Activated CD8-positive, alpha-beta memory T cell treated with anti-CD3 and anti-CD28 coated beads, Interleukin-2, amount 50 U/mL, for 1 hour (primary cell): Measurements from ENCODE around the gene NBAS.
"Not testable (repeated sequence)": the region's sequence is repeated elsewhere in the genome, so short reads cannot be mapped to it uniquely, and the experiment has no call there.

Source experiments
- DNase-seq: peaks from one replicate; pipeline ENCODE4 v3.0.0-alpha.2; 2020; ENCODE audit errors: extremely low read depth

Gene NBAS

DNA sequence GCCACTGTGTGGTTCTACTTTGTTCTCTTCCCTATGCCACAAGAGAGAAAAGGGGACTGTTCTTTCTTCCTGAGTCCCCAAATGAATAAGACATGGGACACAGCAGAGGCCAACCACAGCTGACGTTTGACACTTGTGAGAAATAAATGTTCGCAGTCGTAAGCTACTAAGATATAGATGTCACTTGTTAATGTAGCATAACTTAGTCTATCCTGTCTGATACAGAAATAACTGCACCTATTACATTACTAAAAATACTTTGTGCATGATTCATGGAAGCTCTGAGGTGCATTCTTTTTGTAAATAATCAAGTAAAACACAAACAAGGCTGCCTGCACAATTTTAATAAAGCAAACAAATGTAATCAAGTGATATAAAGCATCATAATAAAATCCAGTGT lies 148.8 kb downstream of the NBAS start:
- no peak for DNase-seq

DNA sequence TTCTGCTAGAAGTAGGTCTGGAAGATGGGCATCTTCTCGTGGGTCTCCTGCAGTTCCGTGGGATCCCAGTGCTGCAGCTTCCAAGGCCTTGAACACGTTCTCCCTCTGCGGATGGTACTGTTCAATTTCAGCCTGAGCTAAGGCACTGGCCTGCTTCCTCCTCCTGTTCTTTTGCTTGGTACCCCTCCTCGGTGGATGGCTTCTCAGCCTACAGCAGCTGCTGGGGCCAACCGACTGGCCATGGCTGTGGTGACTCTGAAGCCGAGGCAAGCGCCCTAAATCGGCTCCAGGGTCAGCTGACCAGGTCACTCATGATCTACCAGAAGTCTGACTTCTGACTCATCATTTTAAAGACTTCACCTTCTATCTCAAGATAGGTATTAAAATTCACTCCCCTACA lies 150.2 kb downstream of the NBAS start:
- no peak for DNase-seq

DNA sequence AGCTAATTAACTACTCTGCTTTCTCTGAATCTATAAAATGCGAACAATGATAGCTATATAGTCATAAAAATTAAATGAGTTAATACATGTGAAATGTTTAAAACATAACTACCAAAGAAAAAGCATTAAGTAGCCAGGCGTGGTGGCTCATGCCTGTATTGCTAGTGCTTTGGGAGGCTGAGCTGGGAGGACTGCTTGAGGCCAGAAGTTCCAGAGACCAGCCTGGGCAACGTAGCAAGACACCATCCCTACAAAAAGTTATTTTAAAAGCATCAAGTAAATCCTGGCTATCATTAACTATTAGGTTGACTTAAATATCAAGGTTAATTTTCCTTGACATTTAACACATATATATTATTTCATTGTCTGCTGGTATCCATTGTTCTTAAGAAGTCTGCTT lies 152.4 kb downstream of the NBAS start:
- no peak for DNase-seq

DNA sequence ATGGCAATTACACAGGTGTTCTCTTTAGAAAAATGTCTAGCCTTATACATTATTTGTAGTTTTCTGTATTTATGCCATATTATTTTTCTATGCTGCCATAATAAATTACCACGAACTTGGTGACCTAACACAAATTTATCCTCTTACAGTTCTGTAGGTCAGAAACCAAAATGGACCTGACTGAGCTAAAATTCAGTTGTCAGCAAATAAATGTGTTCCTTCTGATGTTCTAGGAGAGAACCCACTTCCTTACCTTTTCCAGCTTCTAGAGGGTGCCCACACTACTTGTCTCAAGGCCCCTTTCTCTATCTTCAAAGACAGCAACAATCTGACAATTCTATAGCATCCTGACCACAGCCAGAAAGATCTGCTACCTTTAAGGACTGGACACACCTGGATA lies 153.5 kb downstream of the NBAS start:
- no peak for DNase-seq

DNA sequence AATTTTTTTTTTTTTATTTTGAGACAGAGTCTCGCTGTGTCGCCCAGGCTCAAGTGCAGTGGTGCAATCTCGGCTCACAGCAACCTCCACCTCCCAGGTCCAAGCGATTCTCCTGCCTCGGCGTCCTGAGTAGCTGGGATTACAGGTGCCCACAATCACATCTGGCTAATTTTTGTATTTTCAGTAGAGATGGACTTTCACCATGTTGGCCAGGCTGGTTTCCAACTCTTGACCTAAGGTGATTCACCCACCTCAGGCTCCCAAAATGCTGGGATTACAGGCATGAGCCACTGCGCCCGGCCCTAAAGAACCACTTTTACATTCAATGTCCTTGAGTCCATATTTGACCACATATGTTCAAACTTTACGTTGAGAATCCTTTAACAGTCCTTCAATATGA lies 156.6 kb downstream of the NBAS start:
- not testable (repeated sequence) for DNase-seq

DNA sequence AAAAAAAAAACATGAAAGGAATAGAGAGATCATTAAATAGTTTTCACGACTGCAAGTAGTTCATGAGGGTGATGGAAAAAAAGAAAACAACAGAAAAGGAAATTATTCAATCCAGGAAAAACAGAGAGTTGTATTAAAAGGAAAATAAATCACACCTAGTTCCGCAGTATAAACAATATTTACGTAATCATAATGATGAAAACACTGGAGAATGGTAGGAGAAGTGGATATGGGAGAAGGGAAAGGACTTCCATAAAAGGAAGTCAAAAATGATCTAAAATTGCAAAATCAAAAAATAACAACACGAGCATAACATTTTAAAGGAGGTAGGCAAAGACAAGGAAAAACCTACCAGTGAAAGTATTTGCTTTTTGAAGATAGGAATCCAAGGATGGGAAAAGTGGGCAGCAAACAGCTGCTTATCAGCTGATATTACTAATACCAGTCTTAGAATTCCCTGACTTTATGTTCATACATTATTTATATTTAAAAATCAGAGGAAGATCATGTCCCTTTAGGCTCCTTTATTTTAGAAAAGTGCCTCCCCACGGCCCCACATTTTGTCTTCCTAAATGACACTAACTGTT lies 160.8 kb downstream of the NBAS start:
- DNase-seq: no peak

DNA sequence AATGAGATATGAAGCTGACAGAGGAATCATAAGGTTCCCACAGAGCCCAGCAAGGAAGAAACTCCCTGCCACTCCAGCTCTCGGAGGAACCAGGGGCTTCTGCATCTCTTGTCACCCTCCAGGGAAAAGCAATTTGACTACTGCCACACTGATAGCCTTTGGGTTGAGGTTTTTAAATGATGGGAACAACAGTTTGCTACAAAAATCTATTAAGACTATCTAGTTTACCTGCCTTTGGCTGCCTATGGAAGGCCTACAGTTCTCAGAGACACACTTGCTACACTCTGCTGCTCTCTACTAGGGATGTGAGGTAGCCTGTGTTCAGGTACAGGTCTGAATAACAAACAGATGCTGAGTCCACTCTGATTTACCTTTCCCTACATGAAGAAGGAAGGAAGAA lies 161.9 kb downstream of the NBAS start:
- DNase-seq: no peak

DNA sequence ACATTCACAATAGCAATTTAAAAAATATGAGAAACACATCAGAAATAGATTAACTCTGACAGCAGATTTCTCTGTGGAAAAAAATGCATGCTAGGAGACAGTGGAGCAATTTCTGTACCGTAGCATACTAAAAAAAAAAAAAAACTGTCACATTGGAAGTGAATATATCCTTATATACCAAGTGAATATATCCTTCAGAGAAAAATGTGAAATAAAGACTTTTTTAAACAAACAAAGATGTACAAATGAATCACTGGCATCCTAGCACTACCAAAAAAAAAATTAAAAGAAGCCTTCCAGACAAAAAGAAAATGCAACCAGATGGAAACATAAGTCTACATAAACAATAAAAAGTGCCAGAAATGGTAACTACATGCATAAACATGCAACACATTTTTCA lies 169.4 kb downstream of the NBAS start:
- no peak for DNase-seq

DNA sequence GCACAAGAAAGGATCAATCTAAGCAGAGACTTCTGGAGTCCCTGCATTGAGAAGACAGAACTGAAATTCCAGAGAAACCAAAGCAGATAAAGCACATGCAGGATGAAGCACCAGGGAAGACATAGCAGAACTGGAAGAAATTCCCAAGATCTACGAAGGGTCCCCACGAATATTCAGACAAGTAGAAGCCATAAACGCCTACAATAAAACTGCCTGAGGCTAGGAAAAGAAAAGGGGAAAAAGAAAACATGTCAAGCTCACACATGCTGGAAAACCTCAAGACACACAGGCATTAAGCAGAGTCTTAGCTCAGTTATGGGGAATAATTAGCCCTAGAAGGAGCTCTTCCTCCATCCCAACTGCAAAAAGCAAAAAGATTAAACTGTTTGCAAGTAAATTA lies 171.2 kb downstream of the NBAS start:
- no peak for DNase-seq

DNA sequence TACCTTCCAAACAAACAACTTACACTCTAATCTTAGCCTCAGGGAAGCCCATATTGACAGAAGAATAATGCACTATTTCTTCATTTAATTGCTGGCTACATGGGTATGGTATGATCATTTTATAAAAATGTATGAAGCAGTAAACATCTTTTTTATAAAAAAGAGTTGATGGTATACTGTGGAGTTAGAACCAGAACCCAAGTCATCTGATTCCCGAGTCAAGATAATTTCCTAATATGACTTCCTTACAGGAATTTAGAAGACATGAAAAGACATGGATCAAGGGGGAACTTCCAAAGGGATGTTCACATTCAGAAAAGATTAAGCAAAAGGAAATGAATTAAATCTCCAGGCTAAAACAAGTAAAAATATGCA lies 171.8 kb downstream of the NBAS start:
- no peak for DNase-seq

DNA sequence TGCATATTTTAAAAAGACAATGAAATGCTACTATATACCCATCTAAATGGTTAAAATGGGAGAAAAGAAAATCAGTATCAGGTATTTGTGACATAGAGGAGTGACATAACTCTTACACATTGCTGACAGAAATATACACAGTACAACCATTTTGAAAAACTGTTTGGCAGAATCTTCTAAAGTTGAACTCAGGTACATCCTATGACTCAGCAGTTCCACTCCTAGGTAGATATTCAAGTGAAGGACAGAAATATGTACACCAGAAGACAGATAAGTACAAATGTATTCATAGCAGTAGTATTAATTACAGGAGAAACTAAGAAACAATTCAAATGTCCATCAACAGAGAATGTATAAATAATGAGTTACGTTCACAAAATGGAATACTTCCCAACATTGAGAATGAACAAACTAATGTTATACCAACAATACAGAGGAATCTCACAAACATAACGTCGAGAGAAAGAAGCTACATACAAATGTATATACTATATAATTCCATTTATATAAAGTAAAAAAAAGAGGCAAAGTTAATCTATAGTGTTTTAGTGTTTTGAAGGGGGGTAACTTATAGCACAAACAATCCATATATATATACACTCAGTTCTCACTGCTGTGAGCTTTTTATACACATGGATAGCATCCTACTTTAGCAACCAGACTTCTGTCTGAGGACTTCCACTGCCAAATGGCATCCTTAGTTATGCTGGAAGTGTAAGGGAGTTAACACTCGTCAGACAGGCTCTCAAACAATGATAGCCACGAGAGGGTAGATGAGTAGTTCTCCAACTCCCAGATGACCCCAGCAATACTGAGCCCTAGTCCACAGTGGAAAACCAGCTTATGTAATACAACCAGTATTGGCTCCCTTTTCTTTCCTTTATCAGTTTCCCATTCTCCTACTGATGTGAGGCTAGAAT lies 172.5 kb downstream of the NBAS start:
- no peak for DNase-seq

DNA sequence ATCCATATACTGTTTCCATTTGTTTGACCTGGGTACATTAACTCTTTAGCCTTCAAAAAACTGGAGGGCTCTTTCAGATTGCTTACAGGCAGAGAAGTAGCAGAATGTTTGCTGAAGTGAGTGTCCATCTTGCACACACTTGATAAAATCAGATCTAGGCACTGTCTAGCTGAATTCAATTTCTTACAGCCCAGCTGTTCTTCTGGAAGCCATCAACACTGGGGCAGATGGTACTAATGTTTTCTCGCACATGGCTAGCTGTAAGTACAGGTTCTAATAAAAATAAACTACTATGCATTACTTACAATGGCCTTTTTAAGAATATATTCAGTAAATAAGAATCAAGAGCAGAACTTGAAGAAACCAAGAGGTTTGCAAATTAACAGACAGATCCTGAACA lies 175.9 kb downstream of the NBAS start:
- no peak for DNase-seq

DNA sequence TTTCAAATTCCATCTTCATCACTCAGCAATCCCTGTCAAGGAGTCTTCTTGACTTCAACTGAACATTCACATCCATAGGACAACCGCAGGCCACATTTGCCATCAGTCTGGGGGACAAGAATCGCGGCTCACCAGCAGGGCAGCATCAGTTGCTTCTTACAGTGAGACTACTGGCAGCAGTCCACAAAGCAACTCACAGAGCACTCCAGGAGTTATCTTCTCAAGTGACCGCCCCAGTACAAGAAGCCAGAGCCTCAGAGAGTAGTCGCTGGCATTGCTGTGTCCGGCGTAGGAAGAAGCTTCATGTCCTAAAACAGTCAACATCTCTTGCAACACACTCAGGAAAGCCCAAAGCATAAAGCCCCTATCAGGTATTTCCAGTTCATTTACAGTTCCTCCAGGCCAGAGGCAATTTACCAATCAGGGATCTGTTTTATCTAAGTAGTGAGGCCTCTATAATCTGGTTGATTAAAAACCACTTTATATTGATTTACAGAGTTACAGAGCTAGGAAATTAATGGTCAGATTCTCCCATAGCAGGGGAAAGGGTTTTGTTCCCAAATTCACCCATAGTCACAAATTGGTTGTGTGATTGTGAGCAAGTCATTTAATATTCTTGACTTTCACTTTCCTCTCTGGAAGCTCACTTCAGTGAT lies 177.3 kb downstream of the NBAS start:
- no peak for DNase-seq

DNA sequence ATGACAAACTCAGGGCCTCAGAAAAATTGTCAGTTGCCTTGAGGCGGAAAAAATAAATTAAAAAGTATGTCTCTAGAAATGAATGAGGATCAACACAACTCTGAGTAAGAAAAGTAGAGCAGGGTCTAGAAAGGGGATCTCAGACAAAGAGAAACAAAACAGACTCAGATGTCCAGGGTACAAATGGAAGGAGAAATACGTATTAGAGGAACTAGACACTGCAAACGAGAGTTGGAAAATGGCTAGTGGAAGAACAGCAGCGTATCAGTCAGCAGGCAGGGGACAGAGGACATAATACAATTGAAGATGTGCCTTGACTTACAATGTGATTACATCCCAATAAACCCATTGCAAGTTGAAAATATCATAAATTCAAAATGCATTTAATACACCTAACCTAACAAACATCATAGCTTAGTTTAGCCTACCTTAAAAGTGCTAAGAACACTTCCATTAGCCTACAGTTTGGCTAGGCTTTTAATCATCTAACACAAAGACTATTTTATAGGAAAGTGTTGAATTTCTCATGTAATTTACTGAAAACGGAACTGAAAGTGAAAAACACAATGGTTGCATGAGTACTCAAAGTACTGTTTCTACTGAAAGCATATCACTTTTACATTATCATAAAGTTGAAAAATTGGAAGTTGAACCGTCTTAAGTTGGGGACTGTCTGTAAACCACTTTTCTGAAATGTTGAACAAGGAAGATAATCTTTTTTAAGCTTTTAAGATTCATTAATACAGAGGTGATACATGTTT lies 182.8 kb downstream of the NBAS start:
- DNase-seq: no peak

DNA sequence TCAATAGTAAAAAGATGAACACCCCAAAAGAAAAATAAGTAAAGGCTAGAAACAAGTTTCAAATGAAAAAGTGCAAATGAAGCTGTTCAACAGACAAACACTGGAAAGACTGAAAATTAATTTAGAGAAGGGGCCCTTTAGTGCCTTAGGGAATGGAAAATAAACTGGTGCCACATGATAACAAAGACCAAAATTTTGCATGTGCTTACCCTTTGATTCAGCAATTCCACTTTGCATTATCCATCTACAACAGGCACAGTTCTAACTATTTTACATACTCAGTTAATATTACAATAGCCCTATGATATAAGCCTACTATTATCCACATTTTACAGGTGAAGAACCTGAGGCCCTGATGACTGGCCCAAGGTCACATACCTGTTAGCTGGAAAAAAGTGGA lies 183.9 kb downstream of the NBAS start:
- no peak for DNase-seq

DNA sequence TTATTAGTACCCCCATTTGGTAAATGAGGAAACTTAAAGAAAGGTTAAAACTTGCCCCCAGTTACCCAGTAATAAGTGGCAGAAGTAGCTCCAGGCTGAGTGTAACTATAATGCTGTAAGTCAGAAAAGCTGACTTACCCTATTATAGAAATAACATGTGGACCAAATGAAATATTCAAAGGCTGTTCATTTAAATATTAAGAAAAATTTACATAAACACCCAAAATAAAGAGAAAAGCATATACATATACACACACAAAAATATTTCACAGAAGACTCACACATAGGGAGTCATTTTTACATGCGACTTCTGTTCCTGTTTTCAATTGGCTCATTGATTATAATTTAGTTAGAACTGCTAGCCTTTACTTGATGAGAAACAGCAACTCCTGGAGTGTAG lies 189.1 kb downstream of the NBAS start:
- DNase-seq: no peak

DNA sequence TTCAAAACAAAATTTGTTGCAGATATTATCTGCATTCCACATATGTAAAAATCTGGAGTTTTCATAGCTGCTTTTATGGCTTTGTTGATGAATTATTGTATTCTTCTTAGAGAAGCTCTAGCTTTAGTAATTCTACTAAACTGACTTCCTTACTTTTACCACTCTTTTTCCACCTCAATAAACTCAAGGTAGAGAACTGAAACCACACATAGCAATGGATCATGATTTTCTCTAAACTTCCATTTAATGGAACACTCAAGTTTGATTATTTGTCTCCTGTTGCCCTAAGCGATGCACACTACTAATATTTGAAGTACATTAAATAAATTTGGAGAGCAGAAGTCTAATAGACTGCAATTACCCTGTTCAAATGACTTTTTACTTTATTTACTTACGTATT lies 192.0 kb downstream of the NBAS start:
- DNase-seq: no peak

DNA sequence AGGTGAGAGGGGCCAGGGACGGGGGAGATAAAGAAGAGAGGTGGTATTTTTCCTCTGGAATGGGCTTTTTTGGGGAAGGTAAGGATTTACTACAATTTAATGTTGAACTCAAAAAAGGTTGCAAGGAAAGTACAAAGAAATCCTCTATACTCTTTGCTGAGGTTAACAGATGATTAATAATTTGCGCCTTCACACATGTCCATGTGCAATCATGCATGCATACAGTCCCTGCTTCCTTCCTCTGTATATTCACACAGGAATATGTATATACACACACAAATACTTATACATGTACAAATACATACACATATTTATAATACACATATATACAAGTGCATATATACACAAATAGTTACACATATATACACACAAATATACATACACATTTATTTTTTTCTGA lies 193.4 kb downstream of the NBAS start:
- DNase-seq: no peak

DNA sequence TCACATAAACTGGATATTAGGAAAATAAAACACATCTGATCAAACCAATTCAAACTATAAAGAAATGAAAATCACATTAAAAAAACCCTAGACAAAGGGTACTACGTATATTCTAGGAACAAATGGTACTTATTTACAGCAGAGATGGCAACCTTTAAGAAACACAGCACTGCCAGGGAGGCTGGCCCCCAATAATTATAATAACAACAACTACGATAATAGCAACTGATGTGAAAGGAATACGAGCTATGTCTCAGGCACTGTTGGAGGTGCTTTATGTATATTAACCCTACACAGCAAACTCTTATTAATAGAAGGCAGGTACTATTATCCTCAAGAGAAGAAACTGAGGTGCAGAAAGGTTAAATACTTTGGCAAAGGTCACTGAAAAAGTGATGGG lies 193.9 kb downstream of the NBAS start:
- DNase-seq: no peak

DNA sequence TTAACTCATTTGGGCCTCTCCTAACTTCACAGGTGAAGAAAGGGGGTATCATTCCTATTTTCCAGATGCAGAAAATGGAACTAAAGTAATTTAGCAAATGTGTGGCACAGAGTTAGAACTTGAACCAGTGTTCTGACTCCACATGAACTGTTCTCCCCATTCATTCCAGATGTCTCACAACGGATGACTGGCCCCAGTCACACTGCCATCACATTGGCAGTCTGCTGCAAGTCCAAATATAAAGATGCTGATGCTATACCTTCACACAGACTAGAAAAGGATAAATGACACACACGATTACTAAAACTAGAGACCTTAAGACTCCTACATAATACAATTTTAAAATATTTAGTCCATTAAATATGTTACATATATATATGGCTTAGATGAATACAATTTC lies 195.7 kb downstream of the NBAS start:
- no peak for DNase-seq

DNA sequence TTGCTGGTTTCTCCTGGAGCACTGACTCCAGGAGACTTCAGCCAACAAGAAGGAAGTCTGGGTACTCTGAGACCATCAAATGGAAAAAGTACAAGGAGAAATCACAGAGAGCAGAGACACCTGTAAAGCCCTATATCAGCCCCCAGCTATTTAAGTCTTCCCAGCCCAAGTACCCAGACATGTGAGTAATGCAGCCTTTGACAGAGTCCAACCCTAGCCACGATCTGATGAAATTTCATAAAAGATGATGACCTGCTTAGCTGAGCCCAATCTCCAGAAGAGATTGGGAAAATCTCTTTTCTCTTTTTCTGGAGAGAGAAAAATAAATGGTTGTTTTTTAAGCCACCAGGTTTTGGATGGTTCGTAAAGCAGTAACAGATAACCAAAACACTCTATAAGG lies 196.6 kb downstream of the NBAS start:
- DNase-seq: no peak

DNA sequence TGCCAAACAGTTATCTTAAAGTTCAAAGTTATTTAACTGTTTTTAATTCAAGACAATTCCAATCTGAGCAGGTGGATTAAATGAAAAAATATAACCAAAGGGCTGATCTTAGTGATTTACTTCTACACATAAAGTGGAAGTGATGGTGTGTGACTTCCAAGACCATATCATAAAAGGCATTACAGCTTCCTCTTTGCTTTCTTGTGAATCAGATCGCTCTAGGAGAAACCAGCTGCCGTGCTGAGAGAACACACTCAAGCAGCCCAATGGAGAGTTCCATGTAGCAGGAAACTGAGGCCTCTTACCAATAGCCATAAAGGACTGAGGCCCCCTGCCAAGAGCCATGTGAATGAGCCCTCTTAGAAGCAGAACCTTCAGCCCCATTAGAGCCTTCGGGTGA lies 197.4 kb downstream of the NBAS start:
- no peak for DNase-seq
